ENCODE measurements around the gene DCC. TPM values are rescaled to one million over a fixed set of nuclear protein-coding genes. Genes with fewer than 3 reads are reported as not detected.

The DCC gene
- total RNA-seq, 1 experiment from 2014 or later = not detected

- H3F3A ChIP-seq (ENCODE audit: low read length, unreplicated experiment) = no peaks in the 10 kb centered on the region
- ATAC-seq (no peak), DNase-seq (no peak)
- no peak overlapping the region for H3K4me2 ChIP-seq (ENCODE audit: low read length)
- no peak overlapping the region for H3K9ac ChIP-seq (ENCODE audit: low read length)
- H3K9me2 ChIP-seq (replicated peaks; ENCODE audit: low read length) = no peaks in the 10 kb centered on the region
- no peaks in the 10 kb centered on the region for H3K36me3 ChIP-seq (ENCODE audit: low read depth, low read length)
- no peak overlapping the region for H3K27ac ChIP-seq (ENCODE audit: low read length)
- TF ChIP-seq, protein P1, sequence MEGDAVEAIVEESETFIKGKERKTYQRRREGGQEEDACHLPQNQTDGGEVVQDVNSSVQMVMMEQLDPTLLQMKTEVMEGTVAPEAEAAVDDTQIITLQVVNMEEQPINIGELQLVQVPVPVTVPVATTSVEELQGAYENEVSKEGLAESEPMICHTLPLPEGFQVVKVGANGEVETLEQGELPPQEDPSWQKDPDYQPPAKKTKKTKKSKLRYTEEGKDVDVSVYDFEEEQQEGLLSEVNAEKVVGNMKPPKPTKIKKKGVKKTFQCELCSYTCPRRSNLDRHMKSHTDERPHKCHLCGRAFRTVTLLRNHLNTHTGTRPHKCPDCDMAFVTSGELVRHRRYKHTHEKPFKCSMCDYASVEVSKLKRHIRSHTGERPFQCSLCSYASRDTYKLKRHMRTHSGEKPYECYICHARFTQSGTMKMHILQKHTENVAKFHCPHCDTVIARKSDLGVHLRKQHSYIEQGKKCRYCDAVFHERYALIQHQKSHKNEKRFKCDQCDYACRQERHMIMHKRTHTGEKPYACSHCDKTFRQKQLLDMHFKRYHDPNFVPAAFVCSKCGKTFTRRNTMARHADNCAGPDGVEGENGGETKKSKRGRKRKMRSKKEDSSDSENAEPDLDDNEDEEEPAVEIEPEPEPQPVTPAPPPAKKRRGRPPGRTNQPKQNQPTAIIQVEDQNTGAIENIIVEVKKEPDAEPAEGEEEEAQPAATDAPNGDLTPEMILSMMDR (conservative IDR thresholded peaks at IDR 0.05; ENCODE audit: low read depth, low read length) = no peak
- TF ChIP-seq EZH2phosphoT487 (IDR thresholded peaks at IDR 0.05; ENCODE audit: borderline replicate concordance, low read length) (no peak), EZH2 (IDR thresholded peaks at IDR 0.05; ENCODE audit: low read length, unreplicated experiment) (no peak)
- no peaks in the 10 kb centered on the region for H4K20me1 ChIP-seq (ENCODE audit: low read length)
- no peaks in the 10 kb centered on the region; the same call in 1 of the 2 replicates for H3K27me3 ChIP-seq (ENCODE audit: low read length)
- ChIA-PET POLR2A (ENCODE audit: unreplicated experiment) (no interaction called here), CTCF (no interaction called here)
- H3K4me1 ChIP-seq (ENCODE audit: insufficient read depth, low read length) = no peaks in the 10 kb centered on the region
- no peak overlapping the region for H2AFZ ChIP-seq (ENCODE audit: low read length)
- no peaks in the 10 kb centered on the region for H3K9me3 ChIP-seq (ENCODE audit: low read length)
- H3K79me2 ChIP-seq (ENCODE audit: low read length) = no peaks in the 10 kb centered on the region
- no peak overlapping the region for H3K4me3 ChIP-seq (ENCODE audit: low read length)
- BruUV-seq (replicated peaks) = no TSS peak
- intact Hi-C loops (cut with micrococcal nuclease) = no loop called here
These were observed 375.4 kb downstream of the DCC start for GRCh38 chr18:52715421-52715820.

GRCh38 chr18:52715991-52716390, 376.0 kb downstream of the DCC start:
- Histone ChIP-seq H3K4me3 (ENCODE audit: low read length) (no peak overlapping the region), H3K9me2 (replicated peaks; ENCODE audit: low read length) (no peaks in the 10 kb centered on the region), H2AFZ (ENCODE audit: low read length) (no peak overlapping the region), H3K4me2 (ENCODE audit: low read length) (no peak overlapping the region), H3K9me3 (ENCODE audit: low read length) (no peaks in the 10 kb centered on the region), H3K4me1 (ENCODE audit: insufficient read depth, low read length) (no peaks in the 10 kb centered on the region), H3K36me3 (ENCODE audit: low read depth, low read length) (no peaks in the 10 kb centered on the region), H4K20me1 (ENCODE audit: low read length) (no peaks in the 10 kb centered on the region), H3K9ac (ENCODE audit: low read length) (no peak overlapping the region), H3K27me3 (ENCODE audit: low read length) (no peaks in the 10 kb centered on the region; the same call in 1 of the 2 replicates), H3K27ac (ENCODE audit: low read length) (no peak overlapping the region), H3K79me2 (ENCODE audit: low read length) (no peaks in the 10 kb centered on the region), H3F3A (ENCODE audit: low read length, unreplicated experiment) (no peaks in the 10 kb centered on the region)
- ChIA-PET POLR2A (ENCODE audit: unreplicated experiment) (no interaction called here), CTCF (no interaction called here)
- intact Hi-C loops (cut with micrococcal nuclease) = no loop called here
- ATAC-seq (no peak), DNase-seq (no peak)
- no TSS peak for BruUV-seq (replicated peaks)
- TF ChIP-seq EZH2 (IDR thresholded peaks at IDR 0.05; ENCODE audit: low read length, unreplicated experiment) (no peak), EZH2phosphoT487 (IDR thresholded peaks at IDR 0.05; ENCODE audit: borderline replicate concordance, low read length) (no peak)
- TF ChIP-seq, protein P1 (conservative IDR thresholded peaks at IDR 0.05; ENCODE audit: low read depth, low read length) = no peak

DNA sequence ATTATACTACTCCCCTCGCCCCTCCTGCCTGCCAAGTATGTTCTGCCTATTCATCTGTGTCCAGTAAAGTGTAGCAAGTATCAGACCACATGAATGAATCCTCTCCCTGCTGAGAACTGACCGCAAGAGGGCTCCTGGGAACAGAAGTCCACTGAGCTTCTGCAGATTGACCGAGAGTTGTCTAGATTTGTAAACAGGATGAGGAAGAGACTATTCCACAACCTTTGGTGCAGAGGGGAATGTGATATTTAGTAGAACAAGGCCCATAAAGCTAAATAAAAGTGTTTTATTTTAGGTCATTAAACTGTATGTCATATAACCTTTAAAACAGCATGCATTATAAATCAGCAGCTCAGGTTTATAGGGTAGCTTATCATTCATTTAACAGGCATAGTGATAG, 377.0 kb downstream of the DCC start:
- ATAC-seq = peak; percentile 33; the same call in 1 of the 2 replicates
- CTCF ChIA-PET = no interaction called here
- intact Hi-C loops (cut with micrococcal nuclease) = no loop called here

More for the DNA sequence above, 377.0 kb downstream of the DCC start:
- H4K20me1 ChIP-seq (ENCODE audit: low read length) = no peaks in the 10 kb centered on the region
- TF ChIP-seq, protein P1 (conservative IDR thresholded peaks at IDR 0.05; ENCODE audit: low read depth, low read length) = peak; percentile 47
- TF ChIP-seq EZH2 (IDR thresholded peaks at IDR 0.05; ENCODE audit: low read length, unreplicated experiment) = no peak
- no peak for TF ChIP-seq EZH2phosphoT487 (IDR thresholded peaks at IDR 0.05; ENCODE audit: borderline replicate concordance, low read length)
- H3F3A ChIP-seq (ENCODE audit: low read length, unreplicated experiment) = no peaks in the 10 kb centered on the region
- no peaks in the 10 kb centered on the region for H3K9me3 ChIP-seq (ENCODE audit: low read length)
- no peaks in the 10 kb centered on the region for H3K79me2 ChIP-seq (ENCODE audit: low read length)
- BruUV-seq (replicated peaks) = no TSS peak
- no peak overlapping the region for H3K9ac ChIP-seq (ENCODE audit: low read length)
- H3K4me1 ChIP-seq (ENCODE audit: insufficient read depth, low read length) = no peaks in the 10 kb centered on the region
- POLR2A ChIA-PET (ENCODE audit: unreplicated experiment) = no interaction called here
- H3K9me2 ChIP-seq (replicated peaks; ENCODE audit: low read length) = no peaks in the 10 kb centered on the region
- H3K27ac ChIP-seq (ENCODE audit: low read length) = no peak overlapping the region
- no peak overlapping the region for H3K4me2 ChIP-seq (ENCODE audit: low read length)
- H2AFZ ChIP-seq (ENCODE audit: low read length) = no peak overlapping the region
- H3K27me3 ChIP-seq (ENCODE audit: low read length) = no peaks in the 10 kb centered on the region; the same call in 1 of the 2 replicates
- no peaks in the 10 kb centered on the region for H3K36me3 ChIP-seq (ENCODE audit: low read depth, low read length)
- DNase-seq = peak; percentile 36
- no peak overlapping the region for H3K4me3 ChIP-seq (ENCODE audit: low read length)

All from PC-3 (cell line).